Measurements from ENCODE around the gene MRPL41. TPM values are rescaled to one million over a fixed set of nuclear protein-coding genes. Genes with fewer than 3 reads are reported as not detected.
"Not testable (repeated sequence)": the region's sequence is repeated elsewhere in the genome, so short reads cannot be mapped to it uniquely, and the experiment has no call there.

Gene MRPL41
- total RNA-seq, 4 donors from 2014 or later = 44.1 to 70.0 (median 55.3) TPM

DNA sequence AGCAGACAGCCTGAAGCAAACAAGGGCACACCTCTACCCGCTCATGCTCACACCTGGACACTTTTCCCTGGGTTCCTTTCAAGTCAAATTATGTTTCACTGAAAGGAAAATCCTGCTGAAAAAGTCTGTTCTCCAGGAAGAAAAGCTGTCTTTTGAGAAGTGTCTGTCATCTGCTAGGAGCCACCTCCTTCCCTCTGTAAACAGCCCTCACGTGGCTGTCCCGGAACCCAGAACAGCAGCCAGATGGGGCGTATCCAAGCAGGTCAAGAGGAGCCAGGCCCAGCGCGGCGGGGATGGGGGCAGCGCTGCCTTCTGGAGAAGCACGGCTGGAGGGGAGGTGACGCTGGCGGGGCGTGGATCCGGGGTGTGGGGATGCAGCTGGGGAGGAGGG lies 1.5 kb upstream of the MRPL41 start, which contains the start of gene PNPLA7:
Gene PNPLA7, minus strand, starts transcription at position 172 of the 391 bp plus-strand sequence. CDS start 205 bp downstream, outside the sequence.
- TF ChIP-seq POLR2A (IDR thresholded peaks at IDR 0.05) (no peak), POLR2AphosphoS5 (IDR thresholded peaks at IDR 0.05) (no peak), EP300 (IDR thresholded peaks at IDR 0.05) (no peak)
- TF ChIP-seq, protein P1, sequence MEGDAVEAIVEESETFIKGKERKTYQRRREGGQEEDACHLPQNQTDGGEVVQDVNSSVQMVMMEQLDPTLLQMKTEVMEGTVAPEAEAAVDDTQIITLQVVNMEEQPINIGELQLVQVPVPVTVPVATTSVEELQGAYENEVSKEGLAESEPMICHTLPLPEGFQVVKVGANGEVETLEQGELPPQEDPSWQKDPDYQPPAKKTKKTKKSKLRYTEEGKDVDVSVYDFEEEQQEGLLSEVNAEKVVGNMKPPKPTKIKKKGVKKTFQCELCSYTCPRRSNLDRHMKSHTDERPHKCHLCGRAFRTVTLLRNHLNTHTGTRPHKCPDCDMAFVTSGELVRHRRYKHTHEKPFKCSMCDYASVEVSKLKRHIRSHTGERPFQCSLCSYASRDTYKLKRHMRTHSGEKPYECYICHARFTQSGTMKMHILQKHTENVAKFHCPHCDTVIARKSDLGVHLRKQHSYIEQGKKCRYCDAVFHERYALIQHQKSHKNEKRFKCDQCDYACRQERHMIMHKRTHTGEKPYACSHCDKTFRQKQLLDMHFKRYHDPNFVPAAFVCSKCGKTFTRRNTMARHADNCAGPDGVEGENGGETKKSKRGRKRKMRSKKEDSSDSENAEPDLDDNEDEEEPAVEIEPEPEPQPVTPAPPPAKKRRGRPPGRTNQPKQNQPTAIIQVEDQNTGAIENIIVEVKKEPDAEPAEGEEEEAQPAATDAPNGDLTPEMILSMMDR (IDR thresholded peaks at IDR 0.05) = no peak
- Histone ChIP-seq H3K27ac (peak within 1 kb of the TSS; percentile 92), H3K4me1 (peaks cover 48% of the 10 kb centered on the region), H3K36me3 (peaks cover 4% of the 10 kb centered on the region), H3K9me3 (no peaks in the 10 kb centered on the region), H3K4me3 (peak within 1 kb of the TSS; percentile 95), H3K27me3 (no peaks in the 10 kb centered on the region)
- 8% methylated on average over 6 of the region's 13 CpGs for WGBS
- peak; percentile 95 to 96 for DNase-seq (ENCODE audit: low spot score in 2 of 2)

DNA sequence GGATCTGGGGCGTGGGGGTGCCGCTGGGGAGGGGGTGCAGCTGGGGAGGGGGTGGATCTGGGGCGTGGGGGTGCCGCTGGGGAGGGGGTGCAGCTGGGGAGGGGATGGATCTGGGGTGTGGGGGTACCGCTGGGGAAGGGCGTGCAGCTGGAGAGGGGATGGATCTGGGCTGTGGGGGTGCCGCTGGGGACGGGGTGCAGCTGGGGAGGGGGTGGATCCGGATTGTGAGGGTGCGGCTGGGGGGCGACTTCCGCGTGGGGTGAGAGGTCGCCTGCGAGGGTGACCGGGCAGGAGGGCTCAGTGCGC lies 768 bp upstream of the MRPL41 start:
- Histone ChIP-seq H3K27ac (peak overlapping the region; percentile 92), H3K4me3 (peak overlapping the region; percentile 95), H3K36me3 (peaks cover 11% of the 10 kb centered on the region), H3K4me1 (peaks cover 48% of the 10 kb centered on the region)
- WGBS = 0% methylated on average over 11 of the region's 17 CpGs
- not testable (repeated sequence) for H3K27me3 ChIP-seq; DNase-seq (ENCODE audit: low spot score in 2 of 2); H3K9me3 ChIP-seq

DNA sequence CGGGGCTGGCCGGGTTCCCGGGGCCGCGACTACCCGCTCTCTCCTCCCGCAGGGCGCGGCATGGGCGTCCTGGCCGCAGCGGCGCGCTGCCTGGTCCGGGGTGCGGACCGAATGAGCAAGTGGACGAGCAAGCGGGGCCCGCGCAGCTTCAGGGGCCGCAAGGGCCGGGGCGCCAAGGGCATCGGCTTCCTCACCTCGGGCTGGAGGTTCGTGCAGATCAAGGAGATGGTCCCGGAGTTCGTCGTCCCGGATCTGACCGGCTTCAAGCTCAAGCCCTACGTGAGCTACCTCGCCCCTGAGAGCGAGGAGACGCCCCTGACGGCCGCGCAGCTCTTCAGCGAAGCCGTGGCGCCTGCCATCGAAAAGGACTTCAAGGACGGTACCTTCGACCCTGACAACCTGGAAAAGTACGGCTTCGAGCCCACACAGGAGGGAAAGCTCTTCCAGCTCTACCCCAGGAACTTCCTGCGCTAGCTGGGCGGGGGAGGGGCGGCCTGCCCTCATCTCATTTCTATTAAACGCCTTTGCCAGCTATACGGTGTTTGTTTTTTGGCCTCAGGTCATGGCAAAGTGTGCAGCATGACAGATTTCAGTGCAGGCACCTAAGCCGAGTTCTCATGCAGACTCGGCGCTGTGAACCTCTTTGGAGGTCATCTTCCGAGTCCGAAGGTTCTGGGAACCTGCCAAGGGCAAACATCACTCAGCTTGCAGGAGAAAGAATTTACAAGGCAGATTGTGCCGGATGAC lies 516 bp downstream of the MRPL41 start:
- DNase-seq (ENCODE audit: low spot score in 2 of 2) = peak in 1 of 2 donors; percentile 75
- Histone ChIP-seq H3K4me1 (peaks cover 41% of the 10 kb centered on the region), H3K9me3 (no peaks in the 10 kb centered on the region), H3K36me3 (peaks cover 20% of the 10 kb centered on the region), H3K4me3 (peak overlapping the region; percentile 95), H3K27me3 (no peaks in the 10 kb centered on the region), H3K27ac (peak overlapping the region; percentile 90)
- TF ChIP-seq POLR2A (IDR thresholded peaks at IDR 0.05) = no peak
- TF ChIP-seq, protein P1 (IDR thresholded peaks at IDR 0.05) = no peak
- TF ChIP-seq EP300 (IDR thresholded peaks at IDR 0.05) = no peak
- no peak for TF ChIP-seq POLR2AphosphoS5 (IDR thresholded peaks at IDR 0.05)
- WGBS = 22% methylated on average over 23 of the region's 58 CpGs

DNA sequence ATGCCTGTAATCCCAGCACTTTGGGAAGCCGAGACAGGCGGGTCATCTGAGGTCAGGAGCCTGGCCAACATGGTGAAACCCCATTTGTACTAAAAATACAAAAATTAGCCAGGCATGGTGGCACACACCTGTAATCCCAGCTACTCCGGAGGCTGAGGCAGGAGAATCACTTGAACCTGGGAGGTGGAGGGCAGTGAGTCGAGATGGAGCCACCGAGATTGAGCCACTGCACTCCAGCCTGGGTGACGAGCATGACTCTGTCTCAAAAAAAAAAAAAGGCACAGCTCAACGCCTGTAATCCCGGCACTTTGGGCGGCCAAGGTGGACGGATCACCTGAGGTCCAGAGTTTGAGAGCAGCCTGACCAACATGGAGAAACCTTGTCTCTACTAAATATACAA lies 2.0 kb downstream of the MRPL41 start:
- H3K4me1 ChIP-seq = peaks cover 27% of the 10 kb centered on the region
- WGBS = 86% methylated on average over 10 of the region's 10 CpGs

DNA sequence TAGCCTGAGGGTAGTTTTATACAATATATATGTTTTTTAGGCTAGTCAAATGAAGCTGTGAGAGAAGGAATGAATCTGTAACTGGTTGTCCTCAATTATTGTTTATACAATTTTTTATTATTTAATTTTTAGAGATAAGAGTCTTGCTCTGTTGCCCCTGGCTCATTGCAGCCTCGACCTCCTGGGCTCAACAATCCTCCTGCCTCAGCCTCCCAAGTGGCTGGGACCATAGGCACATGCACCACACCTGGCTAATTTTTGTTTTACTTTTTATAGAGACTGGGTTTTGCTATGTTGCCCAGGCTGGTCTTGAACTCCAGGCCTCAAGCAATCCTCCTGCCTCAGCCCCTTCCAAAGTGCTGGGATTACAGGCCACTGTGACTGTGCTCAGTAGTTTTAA lies 2.7 kb downstream of the MRPL41 start:
- DNase-seq (ENCODE audit: low spot score in 2 of 2) = no peak
- Histone ChIP-seq H3K36me3 (peaks cover 38% of the 10 kb centered on the region), H3K9me3 (no peaks in the 10 kb centered on the region), H3K27me3 (no peaks in the 10 kb centered on the region), H3K27ac (no peak overlapping the region), H3K4me3 (no peak overlapping the region), H3K4me1 (peaks cover 21% of the 10 kb centered on the region)
- TF ChIP-seq, protein P1 (IDR thresholded peaks at IDR 0.05) = no peak
- TF ChIP-seq POLR2A (IDR thresholded peaks at IDR 0.05) = no peak
- TF ChIP-seq POLR2AphosphoS5 (IDR thresholded peaks at IDR 0.05) = no peak
- TF ChIP-seq EP300 (IDR thresholded peaks at IDR 0.05) = no peak
- WGBS = 76% methylated on average over 1 of the region's 1 CpG

More for the DNA sequence above, 2.0 kb downstream of the MRPL41 start:
- not testable (repeated sequence) for H3K4me3 ChIP-seq; DNase-seq (ENCODE audit: low spot score in 2 of 2); H3K27me3 ChIP-seq; H3K9me3 ChIP-seq; H3K27ac ChIP-seq
- peaks cover 34% of the 10 kb centered on the region for H3K36me3 ChIP-seq

DNA sequence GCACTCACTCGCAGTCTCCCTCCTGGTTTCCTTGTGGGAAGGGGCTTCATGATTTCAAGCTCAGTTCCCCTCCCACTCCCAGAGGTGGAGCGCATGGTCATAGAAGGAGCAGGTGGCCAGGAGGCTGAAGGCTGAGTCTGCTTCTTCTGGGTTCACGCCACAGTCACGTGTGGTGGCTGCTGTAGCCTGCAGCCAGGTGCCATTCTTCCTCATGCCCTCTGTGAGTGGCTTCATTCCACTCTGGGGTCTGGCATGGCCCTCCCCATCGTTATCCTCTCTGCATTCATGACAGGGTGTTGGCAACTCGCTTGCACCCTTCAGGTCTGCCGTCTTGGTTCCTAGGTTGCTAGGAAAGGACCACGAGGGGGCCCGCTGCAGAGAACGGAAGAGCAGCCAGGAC lies 3.5 kb downstream of the MRPL41 start:
- Histone ChIP-seq H3K36me3 (peaks cover 46% of the 10 kb centered on the region), H3K4me3 (no peak overlapping the region), H3K27me3 (no peaks in the 10 kb centered on the region), H3K27ac (no peak overlapping the region), H3K9me3 (no peaks in the 10 kb centered on the region), H3K4me1 (peaks cover 13% of the 10 kb centered on the region)
- DNase-seq (ENCODE audit: low spot score in 2 of 2) = no peak
- TF ChIP-seq, protein P1 (IDR thresholded peaks at IDR 0.05) = no peak
- TF ChIP-seq POLR2AphosphoS5 (IDR thresholded peaks at IDR 0.05) (no peak), POLR2A (IDR thresholded peaks at IDR 0.05) (no peak), EP300 (IDR thresholded peaks at IDR 0.05) (no peak)
- WGBS = 88% methylated on average over 8 of the region's 10 CpGs

Data from suprapubic skin (tissue), 4 donors.